Neural progenitor cell (in vitro differentiated cells): ENCODE measurements around the gene AUP1.

Experiments used
- EZH2phosphoT487 ChIP-seq: fragments of 200-600 bp; sonication (generic); IDR thresholded peaks from 2 replicates; pipeline ENCODE4 v1.6.1; 2017; ENCODE audit warnings: antibody characterized with exemption
- TF ChIP-seq, protein P1 (sequence below): fragments of 200-600 bp; sonication (generic); IDR thresholded peaks from 2 replicates; pipeline ENCODE4 v1.5.1; 2017; ENCODE audit warnings: antibody characterized with exemption, mild to moderate bottlenecking

DNA sequence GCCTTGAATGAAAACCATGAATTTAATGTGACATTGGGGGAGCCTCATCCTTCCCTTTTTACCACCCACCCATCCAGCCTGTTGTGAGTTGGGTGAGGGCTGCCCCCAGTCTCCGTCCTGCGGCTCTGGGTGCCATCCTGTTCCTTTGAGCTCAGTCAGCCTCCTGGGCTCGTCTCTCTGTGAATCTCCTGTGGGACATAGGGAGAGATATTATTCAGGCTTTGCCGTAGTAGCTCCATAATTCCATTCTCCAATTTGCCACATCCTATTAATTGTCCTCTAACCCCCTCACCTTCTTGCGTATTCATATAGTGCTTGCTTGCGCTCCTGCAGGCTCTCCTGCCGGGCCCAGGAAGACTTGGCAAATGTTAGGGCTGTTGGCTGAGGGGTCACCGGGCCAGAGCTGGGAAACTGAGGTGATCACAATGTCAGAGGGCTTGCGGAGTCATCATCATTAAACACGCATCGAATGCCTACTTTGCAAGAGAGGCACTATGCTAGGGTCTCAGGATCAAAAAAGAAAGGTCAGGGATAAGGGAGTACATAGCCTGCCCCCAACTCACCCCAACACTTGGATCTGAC is 2.8 kb downstream of the AUP1 start:
- TF ChIP-seq, protein P1, sequence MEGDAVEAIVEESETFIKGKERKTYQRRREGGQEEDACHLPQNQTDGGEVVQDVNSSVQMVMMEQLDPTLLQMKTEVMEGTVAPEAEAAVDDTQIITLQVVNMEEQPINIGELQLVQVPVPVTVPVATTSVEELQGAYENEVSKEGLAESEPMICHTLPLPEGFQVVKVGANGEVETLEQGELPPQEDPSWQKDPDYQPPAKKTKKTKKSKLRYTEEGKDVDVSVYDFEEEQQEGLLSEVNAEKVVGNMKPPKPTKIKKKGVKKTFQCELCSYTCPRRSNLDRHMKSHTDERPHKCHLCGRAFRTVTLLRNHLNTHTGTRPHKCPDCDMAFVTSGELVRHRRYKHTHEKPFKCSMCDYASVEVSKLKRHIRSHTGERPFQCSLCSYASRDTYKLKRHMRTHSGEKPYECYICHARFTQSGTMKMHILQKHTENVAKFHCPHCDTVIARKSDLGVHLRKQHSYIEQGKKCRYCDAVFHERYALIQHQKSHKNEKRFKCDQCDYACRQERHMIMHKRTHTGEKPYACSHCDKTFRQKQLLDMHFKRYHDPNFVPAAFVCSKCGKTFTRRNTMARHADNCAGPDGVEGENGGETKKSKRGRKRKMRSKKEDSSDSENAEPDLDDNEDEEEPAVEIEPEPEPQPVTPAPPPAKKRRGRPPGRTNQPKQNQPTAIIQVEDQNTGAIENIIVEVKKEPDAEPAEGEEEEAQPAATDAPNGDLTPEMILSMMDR, result no peak
- TF ChIP-seq EZH2phosphoT487, result no peak
